SK-N-SH (cell line): Measurements from ENCODE around the gene GH2. TPM values are rescaled to one million over a fixed set of nuclear protein-coding genes. Genes with fewer than 3 reads are reported as not detected.

Experiments used
- CTCF ChIA-PET: fragments of 300-600, 350-600 bp; formaldehyde crosslinking; extraction: SDS; loops from one replicate; lab custom pipeline; 2021; lab: Yijun Ruan, JAX
- POLR2A ChIA-PET: fragments of 350-600 bp; sonication (Branson Sonifier 250); formaldehyde crosslinking; extraction: SDS; loops from one replicate; lab custom pipeline; 2020; ENCODE audit warnings: antibody characterized with exemption, inconsistent platforms; lab: Yijun Ruan, JAX
- DNase-seq: peaks from one replicate; pipeline ENCODE4 v3.0.0; 2012
- H2AFZ ChIP-seq: fragments of 200-600 bp; sonication (generic); 2 replicates; pipeline ENCODE4 v1.8.1; 2016; ENCODE audit warnings: antibody characterized with exemption, mild to moderate bottlenecking, low read depth
- H3F3A ChIP-seq: fragments of 200-600 bp; sonication (generic); replicated peaks from 2 replicates; pipeline ENCODE3; 2016; ENCODE audit warnings: antibody characterized with exemption, mild to moderate bottlenecking; ENCODE audit not compliant: insufficient read depth
- H3K27ac ChIP-seq, 2 experiments: fragments of 200-500 bp in 1 of 2; fragments of 200-600 bp in 1 of 2; sonication (Bioruptor generic) in 1 of 2; sonication (generic), shearing (Covaris generic) in 1 of 2; 2 replicates each; pipeline versions ENCODE4 v1.5.1 to v1.6.1; 2014 to 2016; ENCODE audit warnings: low read depth in 2 of 2, inconsistent platforms in 1 of 2, low read length in 1 of 2, mild to moderate bottlenecking in 1 of 2, mixed read lengths in 1 of 2
- H3K27me3 ChIP-seq: fragments of 200-600 bp; sonication (generic), shearing (Covaris generic); 2 replicates; pipeline ENCODE4 v1.6.1; 2016; ENCODE audit warnings: mixed run types; ENCODE audit not compliant: insufficient read depth
- H3K36me3 ChIP-seq, 2 experiments: fragments of 200-500 bp in 1 of 2; fragments of 200-600 bp in 1 of 2; sonication (Bioruptor generic) in 1 of 2; sonication (generic) in 1 of 2; replicated peaks in 1 of 2; 2 replicates each; pipeline versions ENCODE3 to v1.5.1; 2014 to 2016; ENCODE audit warnings: low read length in 1 of 2, mild to moderate bottlenecking in 1 of 2; ENCODE audit not compliant: insufficient read depth in 2 of 2, control insufficient read depth in 1 of 2
- H3K4me1 ChIP-seq, 2 experiments: fragments of 200-500 bp in 1 of 2; fragments of 200-600 bp in 1 of 2; sonication (Bioruptor generic) in 1 of 2; sonication (generic), shearing (Covaris generic) in 1 of 2; 2 replicates each; pipeline versions ENCODE4 v1.5.1 to v1.6.1; 2014 to 2016; ENCODE audit warnings: low read depth in 1 of 2, low read length in 1 of 2, mixed run types in 1 of 2; ENCODE audit not compliant: insufficient read depth in 2 of 2, control insufficient read depth in 1 of 2
- H3K4me2 ChIP-seq: fragments of 200-600 bp; sonication (generic), shearing (Covaris generic); 2 replicates; pipeline ENCODE4 v1.6.1; 2017; ENCODE audit warnings: mixed run types
- H3K4me3 ChIP-seq, 2 experiments: fragments of 200-500 bp in 1 of 2; fragments of 200-600 bp in 1 of 2; sonication (Bioruptor generic) in 1 of 2; sonication (generic), shearing (Covaris generic) in 1 of 2; 2 replicates each; pipeline versions ENCODE4 v1.5.1 to v1.8.1; 2014 to 2016; ENCODE audit warnings: low read depth in 2 of 2, inconsistent platforms in 1 of 2, low read length in 1 of 2, mild to moderate bottlenecking in 1 of 2, mixed read lengths in 1 of 2, moderate library complexity in 1 of 2
- H3K79me2 ChIP-seq: fragments of 200-600 bp; sonication (generic); 2 replicates; pipeline ENCODE4 v1.8.1; 2017; ENCODE audit warnings: mild to moderate bottlenecking; ENCODE audit not compliant: insufficient read depth
- H3K9ac ChIP-seq: fragments of 200-600 bp; sonication (generic); 2 replicates; pipeline ENCODE4 v1.6.1; 2017; ENCODE audit warnings: mixed run types
- H3K9me2 ChIP-seq: fragments of 200-600 bp; sonication (generic); 2 replicates; pipeline ENCODE4 v1.6.1; 2017; ENCODE audit warnings: mixed run types
- H3K9me3 ChIP-seq: fragments of 200-600 bp; sonication (generic); 2 replicates; pipeline ENCODE4 v1.6.1; 2017; ENCODE audit warnings: mixed run types, mild to moderate bottlenecking, moderate library complexity
- H4K20me1 ChIP-seq: fragments of 200-600 bp; sonication (generic); 2 replicates; pipeline ENCODE4 v1.6.1; 2017; ENCODE audit warnings: mild to moderate bottlenecking, mixed run types; ENCODE audit not compliant: insufficient read depth
- CHD2 ChIP-seq: fragments of 150-350 bp; IDR thresholded peaks from 2 replicates; pipeline ENCODE4 v1.6.1; 2018; ENCODE audit warnings: low read length; ENCODE audit not compliant: partially characterized antibody
- ELF1 ChIP-seq: IDR thresholded peaks from 2 replicates; pipeline ENCODE4 v1.4.0; 2012
- EP300 ChIP-seq, 2 experiments: IDR thresholded peaks; 2 replicates each; pipeline versions ENCODE4 v1.4.0 to v1.6.1; 2012; ENCODE audit warnings: borderline replicate concordance in 1 of 2, low read depth in 1 of 2, low read length in 1 of 2
- EZH2phosphoT487 ChIP-seq: fragments of 200-600 bp; sonication (generic); IDR thresholded peaks from 2 replicates; pipeline ENCODE4 v1.6.1; 2017; ENCODE audit warnings: low read depth, mixed run types, mild to moderate bottlenecking, antibody characterized with exemption, moderate library complexity, borderline replicate concordance
- FOXM1 ChIP-seq: IDR thresholded peaks from 2 replicates; pipeline ENCODE4 v1.4.0; 2012; ENCODE audit warnings: low read depth, mild to moderate bottlenecking
- GABPA ChIP-seq: IDR thresholded peaks from 2 replicates; pipeline ENCODE4 v1.4.0; 2012; ENCODE audit warnings: low read depth, mild to moderate bottlenecking
- GATA2 ChIP-seq: sonication (generic); formaldehyde crosslinking; IDR thresholded peaks from 2 replicates; pipeline ENCODE4 v1.5.0; 2020; ENCODE audit warnings: mild to moderate bottlenecking, missing genetic modification reagents
- IRF3 ChIP-seq: fragments of 150-350 bp; IDR thresholded peaks from 2 replicates; pipeline ENCODE4 v1.6.1; 2016; ENCODE audit warnings: mild to moderate bottlenecking, low read depth, low read length
- JUND ChIP-seq: IDR thresholded peaks from 2 replicates; pipeline ENCODE4 v1.4.0; 2012
- MAX ChIP-seq: IDR thresholded peaks from 2 replicates; pipeline ENCODE4 v1.4.0; 2012; ENCODE audit warnings: low read depth
- MEF2A ChIP-seq: IDR thresholded peaks from 2 replicates; pipeline ENCODE4 v1.4.0; 2012; ENCODE audit warnings: low read depth, borderline replicate concordance
- PBX3 ChIP-seq: IDR thresholded peaks from 2 replicates; pipeline ENCODE4; 2012
- REST ChIP-seq: IDR thresholded peaks from 2 replicates; pipeline ENCODE4 v1.6.1; 2012; ENCODE audit warnings: mild to moderate bottlenecking, low read depth, low read length, moderate library complexity
- SIN3A ChIP-seq: IDR thresholded peaks from 2 replicates; pipeline ENCODE4 v1.6.1; 2012; ENCODE audit warnings: low read depth, mild to moderate bottlenecking, low read length, moderate library complexity, borderline replicate concordance
- USF2 ChIP-seq: fragments of 150-350 bp; IDR thresholded peaks from 2 replicates; pipeline ENCODE4 v1.6.1; 2017; ENCODE audit warnings: antibody characterized with exemption, low read length, low read depth, borderline replicate concordance
- WGBS: methylation state at CpG from one replicate; pipeline ENCODE4 v1.1.6; 2017; ENCODE audit warnings: low lambda C conversion rate; 5-methylcytosine and 5-hydroxymethylcytosine counted together
- polyA plus RNA-seq, 3 experiments: library from polyadenylated mRNA; depleted of rRNA; stranded (reverse); fragments of >200 nt; gene quantifications; 2 replicates each; pipeline ENCODE4 v1.2.3, GENCODE V29; 2012

The GH2 gene
- polyA plus RNA-seq, 1 of the 3 experiments (the other 2 are of a cell fraction), result not detected

- DNase-seq, result peak; percentile 31
- H3K4me2 ChIP-seq, result no peak overlapping the region
- no peaks in the 10 kb centered on the region for H3K4me1 ChIP-seq
- H2AFZ ChIP-seq, result no peak overlapping the region
- WGBS, result 82% methylated on average over 15 of the region's 24 CpGs
- H3K4me3 ChIP-seq, result no peak overlapping the region
- no peaks in the 10 kb centered on the region for H3F3A ChIP-seq
- H3K9me2 ChIP-seq, result no peaks in the 10 kb centered on the region
- no peaks in the 10 kb centered on the region for H4K20me1 ChIP-seq
- CTCF ChIA-PET, result interaction anchor here (0.7 to 8.8 kb wide), 9 partner anchors 11 to 480 kb away, joined by 3 to 90 read pairs (median 21); partner anchors contain the start of genes CSHL1 and GH1
- POLR2A ChIA-PET, result no interaction called here
- H3K79me2 ChIP-seq, result no peaks in the 10 kb centered on the region
- H3K9ac ChIP-seq, result no peak overlapping the region
- TF ChIP-seq CHD2 (no peak), GATA2 (CRISPR knock-in tag) (no peak), MAX (no peak), MEF2A (no peak), EP300 (IDR thresholded peaks at IDR 0.05; ENCODE audit: borderline replicate concordance in 1 of 2, low read depth in 1 of 2, low read length in 1 of 2) (no peak), USF2 (no peak), JUND (no peak)
- TF ChIP-seq, all 33 proteins: peak for 0
- peaks cover 8% of the 10 kb centered on the region; the same call in 1 of the 2 replicates for H3K27me3 ChIP-seq
- H3K9me3 ChIP-seq, result no peaks in the 10 kb centered on the region
- no peak overlapping the region for H3K27ac ChIP-seq
- no peaks in the 10 kb centered on the region for H3K36me3 ChIP-seq
These were observed 48.4 kb upstream of the GH2 start for GRCh38 chr17:63929860-63930766.

GRCh38 chr17:63928966-63929695 is 47.4 kb upstream of the GH2 start:
- Histone ChIP-seq H3K27me3 (no peaks in the 10 kb centered on the region), H3K36me3 (no peaks in the 10 kb centered on the region), H3K9ac (no peak overlapping the region), H4K20me1 (no peaks in the 10 kb centered on the region), H3K4me1 (no peaks in the 10 kb centered on the region), H3K79me2 (no peaks in the 10 kb centered on the region), H3K27ac (no peak overlapping the region), H3F3A (no peaks in the 10 kb centered on the region), H3K4me2 (no peak overlapping the region), H3K4me3 (no peak overlapping the region), H3K9me3 (no peaks in the 10 kb centered on the region), H2AFZ (no peak overlapping the region), H3K9me2 (no peaks in the 10 kb centered on the region)
- peak; percentile 21 for DNase-seq
- ChIA-PET POLR2A (no interaction called here), CTCF (interaction anchor here (1.0 to 8.8 kb wide), 9 partner anchors 10 to 204 kb away, joined by 3 to 90 read pairs (median 8); partner anchors contain the start of genes CSHL1 and GH1)
- WGBS, result 81% methylated on average over 8 of the region's 10 CpGs
- TF ChIP-seq REST (no peak), IRF3 (no peak), FOXM1 (no peak), EZH2phosphoT487 (no peak), ELF1 (no peak), GABPA (no peak), SIN3A (no peak), PBX3 (no peak)
